ENCODE data around the gene SLC28A2.
"Not testable (repeated sequence)": the region's sequence is repeated elsewhere in the genome, so short reads cannot be mapped to it uniquely, and the experiment has no call there.

Gene SLC28A2

GRCh38 chr15:45234562-45235235 is 17.3 kb upstream of the SLC28A2 start:
- DNase-seq (ENCODE audit: low read depth), result no peak
- H3K4me3 ChIP-seq (ENCODE audit: low read length), result no peak overlapping the region
- no peak for TF ChIP-seq CTCF (conservative IDR thresholded peaks at IDR 0.05; ENCODE audit: low read depth, low read length)

GRCh38 chr15:45236806-45237205 is 15.2 kb upstream of the SLC28A2 start:
- not testable (repeated sequence) for H3K4me3 ChIP-seq (ENCODE audit: low read length); DNase-seq (ENCODE audit: low read depth)

GRCh38 chr15:45242289-45242688 is 9.7 kb upstream of the SLC28A2 start:
- no peak for TF ChIP-seq CTCF (conservative IDR thresholded peaks at IDR 0.05; ENCODE audit: low read depth, low read length)
- peak; percentile 0 for DNase-seq (ENCODE audit: low read depth)

GRCh38 chr15:45249125-45249780 is 2.8 kb upstream of the SLC28A2 start:
- DNase-seq (ENCODE audit: low read depth), result no peak
- H3K4me3 ChIP-seq (ENCODE audit: low read length), result no peak overlapping the region
- no peak for TF ChIP-seq CTCF (conservative IDR thresholded peaks at IDR 0.05; ENCODE audit: low read depth, low read length)

More at GRCh38 chr15:45242289-45242688, 9.7 kb upstream of the SLC28A2 start:
- H3K4me3 ChIP-seq (ENCODE audit: low read length), result no peak overlapping the region

GRCh38 chr15:45253330-45253729 is 1.3 kb downstream of the SLC28A2 start:
- no peak for DNase-seq (ENCODE audit: low read depth)
- TF ChIP-seq CTCF (conservative IDR thresholded peaks at IDR 0.05; ENCODE audit: low read depth, low read length), result peak; percentile 38

GRCh38 chr15:45254405-45254804 is 2.4 kb downstream of the SLC28A2 start:
- no peak for DNase-seq (ENCODE audit: low read depth)
- no peak for TF ChIP-seq CTCF (conservative IDR thresholded peaks at IDR 0.05; ENCODE audit: low read depth, low read length)
- H3K4me3 ChIP-seq (ENCODE audit: low read length), result no peak overlapping the region

More at GRCh38 chr15:45253330-45253729, 1.3 kb downstream of the SLC28A2 start:
- H3K4me3 ChIP-seq (ENCODE audit: low read length), result no peak overlapping the region

- not testable (repeated sequence) for DNase-seq (ENCODE audit: low read depth)
Observed at GRCh38 chr15:45254824-45255223, 2.8 kb downstream of the SLC28A2 start.

GRCh38 chr15:45259796-45260195 is 7.8 kb downstream of the SLC28A2 start:
- TF ChIP-seq CTCF (conservative IDR thresholded peaks at IDR 0.05; ENCODE audit: low read depth, low read length), result no peak
- no peak for DNase-seq (ENCODE audit: low read depth)
- H3K4me3 ChIP-seq (ENCODE audit: low read length), result no peak overlapping the region

More at GRCh38 chr15:45254824-45255223, 2.8 kb downstream of the SLC28A2 start:
- H3K4me3 ChIP-seq (ENCODE audit: low read length), result not testable (repeated sequence)
